Nephron (organoid): ENCODE measurements around the gene MRPL19.

Experiments
- H3K27ac Mint-ChIP-seq, 3 experiments: 2 replicates each; pipeline ENCODE4 v1.8.0; 2020; ENCODE audit warnings: mixed read lengths in 3 of 3, mild to moderate bottlenecking in 2 of 3, moderate library complexity in 1 of 3
- H3K27me3 Mint-ChIP-seq: 2 replicates; pipeline ENCODE4 v1.8.0; 2021; ENCODE audit warnings: low read depth, mild to moderate bottlenecking, moderate library complexity, mixed read lengths
- H3K36me3 Mint-ChIP-seq: 2 replicates; pipeline ENCODE4 v1.8.0; 2020; ENCODE audit warnings: low read depth, mixed read lengths
- H3K4me1 Mint-ChIP-seq: 2 replicates; pipeline ENCODE4 v1.8.0; 2020; ENCODE audit warnings: mixed read lengths
- H3K4me3 Mint-ChIP-seq, 3 experiments: 2 replicates each; pipeline ENCODE4 v1.8.0; 2020; ENCODE audit warnings: mild to moderate bottlenecking in 3 of 3, mixed read lengths in 3 of 3, moderate library complexity in 2 of 3
- H3K9me3 Mint-ChIP-seq: 2 replicates; pipeline ENCODE4 v1.8.0; 2020; ENCODE audit warnings: mixed read lengths
- CTCF ChIP-seq, 3 experiments: fragments of 200-600 bp; sonication (generic); IDR thresholded peaks; one replicate each; pipeline ENCODE4 v1.5.0; 2021; ENCODE audit warnings: antibody characterized with exemption in 3 of 3; ENCODE audit not compliant: unreplicated experiment in 3 of 3

MRPL19 gene

GRCh38 chr2:75607400-75607798 is 39.2 kb upstream of the MRPL19 start:
- Mint-ChIP-seq H3K9me3 (no peaks in the 10 kb centered on the region), H3K36me3 (no peaks in the 10 kb centered on the region), H3K27me3 (peaks cover 21% of the 10 kb centered on the region), H3K4me1 (peaks cover 23% of the 10 kb centered on the region), H3K27ac (peak overlapping the region in 2 of 3 experiments; percentile 56 to 83), H3K4me3 (no peak overlapping the region)
- no peak for TF ChIP-seq CTCF (IDR thresholded peaks at IDR 0.05; ENCODE audit: unreplicated experiment in 3 of 3)

GRCh38 chr2:75607988-75608683 is 38.4 kb upstream of the MRPL19 start:
- H3K4me3 Mint-ChIP-seq: peak overlapping the region; percentile 56 to 65 (median 56)
- no peak for TF ChIP-seq CTCF (IDR thresholded peaks at IDR 0.05; ENCODE audit: unreplicated experiment in 3 of 3)
- no peaks in the 10 kb centered on the region for H3K9me3 Mint-ChIP-seq
- peaks cover 23% of the 10 kb centered on the region for H3K4me1 Mint-ChIP-seq
- peak overlapping the region; percentile 70 to 96 (median 81) for H3K27ac Mint-ChIP-seq
- peaks cover 23% of the 10 kb centered on the region for H3K27me3 Mint-ChIP-seq
- H3K36me3 Mint-ChIP-seq: no peaks in the 10 kb centered on the region

- Mint-ChIP-seq H3K27me3 (peaks cover 23% of the 10 kb centered on the region), H3K4me3 (peak overlapping the region; percentile 56 to 65 (median 56)), H3K9me3 (no peaks in the 10 kb centered on the region), H3K36me3 (no peaks in the 10 kb centered on the region), H3K27ac (peak overlapping the region; percentile 70 to 96 (median 81)), H3K4me1 (peaks cover 23% of the 10 kb centered on the region)
- peak; percentile 97 to 99 (median 99) for TF ChIP-seq CTCF (IDR thresholded peaks at IDR 0.05; ENCODE audit: unreplicated experiment in 3 of 3)
Observed at GRCh38 chr2:75608684-75609333, 37.8 kb upstream of the MRPL19 start.

- H3K9me3 Mint-ChIP-seq: no peaks in the 10 kb centered on the region
- H3K4me1 Mint-ChIP-seq: peaks cover 23% of the 10 kb centered on the region
- TF ChIP-seq CTCF (IDR thresholded peaks at IDR 0.05; ENCODE audit: unreplicated experiment in 3 of 3): peak; percentile 6 to 52 (median 27)
- peak overlapping the region; percentile 70 to 96 (median 81) for H3K27ac Mint-ChIP-seq
- peak overlapping the region in 2 of 3 experiments; percentile 56 to 65 for H3K4me3 Mint-ChIP-seq
- no peaks in the 10 kb centered on the region for H3K36me3 Mint-ChIP-seq
- H3K27me3 Mint-ChIP-seq: peaks cover 23% of the 10 kb centered on the region
Observed at GRCh38 chr2:75609334-75609689, 37.3 kb upstream of the MRPL19 start.

- no peaks in the 10 kb centered on the region for H3K36me3 Mint-ChIP-seq
- H3K9me3 Mint-ChIP-seq: no peaks in the 10 kb centered on the region
- peaks cover 23% of the 10 kb centered on the region for H3K27me3 Mint-ChIP-seq
- peaks cover 23% of the 10 kb centered on the region for H3K4me1 Mint-ChIP-seq
- no peak overlapping the region for H3K4me3 Mint-ChIP-seq
- H3K27ac Mint-ChIP-seq: no peak overlapping the region
- TF ChIP-seq CTCF (IDR thresholded peaks at IDR 0.05; ENCODE audit: unreplicated experiment in 3 of 3): no peak
Observed at GRCh38 chr2:75609937-75610508, 36.6 kb upstream of the MRPL19 start.
